Lower leg skin (tissue), 3 donors: ENCODE data around the gene RNF14.

ENCODE experiments used
- POLR2A ChIP-seq, 2 donors: fragments of 450-650 bp; IDR thresholded peaks; one replicate each; pipeline ENCODE4 v1.6.1; 2016 to 2017; ENCODE audit warnings: antibody characterized with exemption in 2 of 2, mild to moderate bottlenecking in 1 of 2, moderate library complexity in 1 of 2
- TF ChIP-seq, protein P1 (sequence below), 3 donors: fragments of 450-650 bp; IDR thresholded peaks; one replicate each; pipeline ENCODE4 v1.5.1; 2016; ENCODE audit warnings: antibody characterized with exemption in 3 of 3, mild to moderate bottlenecking in 3 of 3, moderate library complexity in 2 of 3

DNA sequence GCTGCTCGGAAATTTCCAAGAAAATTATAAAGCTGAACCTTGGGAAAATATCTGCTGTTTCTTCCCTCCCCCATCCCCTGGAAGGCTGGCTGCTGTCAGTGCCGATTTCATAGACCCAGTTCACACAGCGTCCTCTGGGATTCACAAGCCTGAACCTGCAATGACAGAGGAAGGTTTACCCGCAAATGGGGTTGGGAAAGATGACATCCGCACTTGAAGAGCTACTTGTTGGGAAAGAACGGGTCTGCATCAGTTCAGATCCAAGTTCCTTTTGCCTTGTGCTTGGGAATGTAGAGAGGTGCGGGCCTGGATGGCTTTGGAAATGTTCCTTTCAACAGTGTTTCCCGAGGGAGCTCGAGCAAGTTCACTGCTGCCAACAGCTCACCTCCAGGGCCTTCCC is 24.8 kb upstream of the RNF14 start:
- TF ChIP-seq, protein P1, sequence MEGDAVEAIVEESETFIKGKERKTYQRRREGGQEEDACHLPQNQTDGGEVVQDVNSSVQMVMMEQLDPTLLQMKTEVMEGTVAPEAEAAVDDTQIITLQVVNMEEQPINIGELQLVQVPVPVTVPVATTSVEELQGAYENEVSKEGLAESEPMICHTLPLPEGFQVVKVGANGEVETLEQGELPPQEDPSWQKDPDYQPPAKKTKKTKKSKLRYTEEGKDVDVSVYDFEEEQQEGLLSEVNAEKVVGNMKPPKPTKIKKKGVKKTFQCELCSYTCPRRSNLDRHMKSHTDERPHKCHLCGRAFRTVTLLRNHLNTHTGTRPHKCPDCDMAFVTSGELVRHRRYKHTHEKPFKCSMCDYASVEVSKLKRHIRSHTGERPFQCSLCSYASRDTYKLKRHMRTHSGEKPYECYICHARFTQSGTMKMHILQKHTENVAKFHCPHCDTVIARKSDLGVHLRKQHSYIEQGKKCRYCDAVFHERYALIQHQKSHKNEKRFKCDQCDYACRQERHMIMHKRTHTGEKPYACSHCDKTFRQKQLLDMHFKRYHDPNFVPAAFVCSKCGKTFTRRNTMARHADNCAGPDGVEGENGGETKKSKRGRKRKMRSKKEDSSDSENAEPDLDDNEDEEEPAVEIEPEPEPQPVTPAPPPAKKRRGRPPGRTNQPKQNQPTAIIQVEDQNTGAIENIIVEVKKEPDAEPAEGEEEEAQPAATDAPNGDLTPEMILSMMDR (IDR thresholded peaks at IDR 0.05), result no peak
- no peak for TF ChIP-seq POLR2A (IDR thresholded peaks at IDR 0.05)
